Neuronal stem cell (in vitro differentiated cells): ENCODE measurements around the gene MS4A7.

Source experiments
- DNase-seq: peaks from one replicate; pipeline ENCODE4 v3.0.0-alpha.2; 2013; ENCODE audit warnings: low spot score
- H2AFZ ChIP-seq: one replicate; pipeline ENCODE4 v1.6.1; 2013; ENCODE audit warnings: mild to moderate bottlenecking, low read length, inconsistent platforms
- H2AK5ac ChIP-seq: 2 replicates; pipeline ENCODE4 v1.6.1; 2013; ENCODE audit warnings: low read depth, mild to moderate bottlenecking, inconsistent platforms, low read length, moderate library complexity, mixed read lengths
- H2BK120ac ChIP-seq: 2 replicates; pipeline ENCODE4 v1.6.1; 2013; ENCODE audit warnings: low read depth, mild to moderate bottlenecking, inconsistent platforms, low read length, moderate library complexity, mixed read lengths
- H2BK12ac ChIP-seq: one replicate; pipeline ENCODE4 v1.6.1; 2013; ENCODE audit warnings: low read length, inconsistent platforms
- H2BK15ac ChIP-seq: 2 replicates; pipeline ENCODE4 v1.6.1; 2013; ENCODE audit warnings: mild to moderate bottlenecking, low read length, inconsistent platforms, mixed read lengths
- H2BK5ac ChIP-seq: one replicate; pipeline ENCODE4 v1.6.1; 2013; ENCODE audit warnings: inconsistent platforms, mild to moderate bottlenecking, low read length, moderate library complexity
- H3K14ac ChIP-seq: one replicate; pipeline ENCODE4 v1.6.1; 2013; ENCODE audit warnings: low read length, inconsistent platforms
- H3K18ac ChIP-seq: 2 replicates; pipeline ENCODE4 v1.6.1; 2013; ENCODE audit warnings: low read length, inconsistent platforms
- H3K23ac ChIP-seq: 2 replicates; pipeline ENCODE4 v1.6.1; 2013; ENCODE audit warnings: low read depth, mild to moderate bottlenecking, mixed read lengths, low read length, inconsistent platforms; ENCODE audit not compliant: poor library complexity
- H3K27ac ChIP-seq: replicated peaks from 3 replicates; pipeline ENCODE4 v1.5.1; 2013; ENCODE audit warnings: low read length, inconsistent platforms
- H3K27me3 ChIP-seq, 3 experiments: 2 replicates each; pipeline ENCODE4 v1.6.1; 2013; ENCODE audit warnings: low read length in 3 of 3, mild to moderate bottlenecking in 2 of 3, inconsistent platforms in 1 of 3, low read depth in 1 of 3, mixed read lengths in 1 of 3, moderate library complexity in 1 of 3; ENCODE audit not compliant: control insufficient read depth in 3 of 3, insufficient read depth in 3 of 3
- H3K36me3 ChIP-seq, 2 donors: replicated peaks in 1 of 2; 2 replicates each; pipeline ENCODE4 v1.6.1; 2013; ENCODE audit warnings: low read length in 2 of 2; ENCODE audit not compliant: control insufficient read depth in 2 of 2, insufficient read depth in 2 of 2
- H3K4ac ChIP-seq: 2 replicates; pipeline ENCODE4 v1.6.1; 2013; ENCODE audit warnings: inconsistent platforms, mild to moderate bottlenecking, low read length, moderate library complexity
- H3K4me1 ChIP-seq, 2 donors: 1 replicate in 1 of 2; 2 replicates in 1 of 2; pipeline ENCODE4 v1.6.1; 2013; ENCODE audit warnings: low read length in 2 of 2, low read depth in 1 of 2; ENCODE audit not compliant: control insufficient read depth in 2 of 2, insufficient read depth in 1 of 2
- H3K4me2 ChIP-seq: one replicate; pipeline ENCODE4 v1.6.1; 2013; ENCODE audit warnings: mild to moderate bottlenecking, low read length, inconsistent platforms; ENCODE audit not compliant: insufficient read depth, poor library complexity, severe bottlenecking
- H3K4me3 ChIP-seq, 2 donors: 2 replicates each; pipeline ENCODE4 v1.5.1; 2013; ENCODE audit warnings: low read length in 2 of 2, mild to moderate bottlenecking in 2 of 2, inconsistent platforms in 1 of 2, moderate library complexity in 1 of 2
- H3K79me1 ChIP-seq: one replicate; pipeline ENCODE4 v1.6.1; 2013; ENCODE audit warnings: low read depth, mild to moderate bottlenecking, inconsistent platforms, low read length, moderate library complexity
- H3K9ac ChIP-seq: one replicate; pipeline ENCODE4 v1.6.1; 2013; ENCODE audit warnings: mild to moderate bottlenecking, low read depth, low read length, inconsistent platforms; ENCODE audit not compliant: poor library complexity
- H3K9me3 ChIP-seq, 2 donors: replicated peaks in 1 of 2; 2 replicates each; pipeline versions ENCODE3 to v1.6.1; 2013; ENCODE audit warnings: low read length in 2 of 2, mild to moderate bottlenecking in 2 of 2, inconsistent platforms in 1 of 2, low read depth in 1 of 2, mixed read lengths in 1 of 2, moderate library complexity in 1 of 2; ENCODE audit not compliant: control insufficient read depth in 2 of 2, insufficient read depth in 1 of 2
- H4K8ac ChIP-seq: one replicate; pipeline ENCODE4 v1.6.1; 2013; ENCODE audit warnings: low read depth, mild to moderate bottlenecking, inconsistent platforms, low read length, moderate library complexity
- H4K91ac ChIP-seq: one replicate; pipeline ENCODE4 v1.6.1; 2013; ENCODE audit warnings: low read length, low read depth, mild to moderate bottlenecking, inconsistent platforms; ENCODE audit not compliant: poor library complexity
- WGBS, 2 donors: extraction: QIAGEN DNeasy Blood & Tissue Kit; methylation state at CpG; one replicate each; pipeline ENCODE4 v1.1.7; 2013; ENCODE audit warnings: missing lambda C conversion rate in 2 of 2, mixed read lengths in 1 of 2; ENCODE audit not compliant: insufficient read length in 2 of 2, insufficient replicate concordance in 1 of 2; ENCODE audit errors: extremely low coverage in 2 of 2; 5-methylcytosine and 5-hydroxymethylcytosine counted together

The MS4A7 gene

GRCh38 chr11:60375316-60375715 is 3.0 kb upstream of the MS4A7 start:
- no peak overlapping the region for H2BK120ac ChIP-seq
- no peak overlapping the region for H2BK15ac ChIP-seq
- DNase-seq: no peak
- no peak overlapping the region for H3K27ac ChIP-seq
- no peak overlapping the region for H2BK12ac ChIP-seq
- no peak overlapping the region for H2AFZ ChIP-seq
- H3K9ac ChIP-seq: no peak overlapping the region
- H4K8ac ChIP-seq: no peak overlapping the region
- H3K4me2 ChIP-seq: no peak overlapping the region
- H3K23ac ChIP-seq: no peak overlapping the region
- H3K36me3 ChIP-seq: no peaks in the 10 kb centered on the region
- H3K4me1 ChIP-seq: no peaks in the 10 kb centered on the region
- H3K27me3 ChIP-seq: peaks cover 0 to 6% (median 0%) of the 10 kb centered on the region in 3 experiments
- no peak overlapping the region for H3K14ac ChIP-seq
- no CpG with 5 or more reads among the region's 3 CpGs for WGBS, 2 donors
- no peak overlapping the region for H4K91ac ChIP-seq
- no peak overlapping the region for H2AK5ac ChIP-seq
- H3K79me1 ChIP-seq: no peaks in the 10 kb centered on the region
- no peak overlapping the region for H3K4me3 ChIP-seq
- no peak overlapping the region for H2BK5ac ChIP-seq
- no peak overlapping the region for H3K18ac ChIP-seq
- no peak overlapping the region for H3K4ac ChIP-seq
- no peaks in the 10 kb centered on the region for H3K9me3 ChIP-seq

GRCh38 chr11:60376601-60377000 is 1.7 kb upstream of the MS4A7 start:
- no peak overlapping the region for H3K14ac ChIP-seq
- no peaks in the 10 kb centered on the region for H3K79me1 ChIP-seq
- peaks cover 0 to 6% (median 0%) of the 10 kb centered on the region in 3 experiments for H3K27me3 ChIP-seq
- no peaks in the 10 kb centered on the region for H3K4me1 ChIP-seq
- WGBS, 2 donors: no CpG with 5 or more reads among the region's 3 CpGs
- no peak overlapping the region for H4K8ac ChIP-seq
- H2BK15ac ChIP-seq: no peak overlapping the region
- H2BK5ac ChIP-seq: no peak overlapping the region
- no peaks in the 10 kb centered on the region for H3K9me3 ChIP-seq
- no peak overlapping the region for H2BK12ac ChIP-seq
- H2AK5ac ChIP-seq: no peak overlapping the region
- H3K36me3 ChIP-seq: no peaks in the 10 kb centered on the region
- no peak overlapping the region for H3K4me3 ChIP-seq
- no peak overlapping the region for H3K23ac ChIP-seq
- H3K4ac ChIP-seq: no peak overlapping the region
- no peak overlapping the region for H3K18ac ChIP-seq
- no peak overlapping the region for H3K9ac ChIP-seq
- H3K27ac ChIP-seq: no peak overlapping the region
- no peak overlapping the region for H3K4me2 ChIP-seq
- no peak overlapping the region for H4K91ac ChIP-seq
- DNase-seq: no peak
- no peak overlapping the region for H2AFZ ChIP-seq
- no peak overlapping the region for H2BK120ac ChIP-seq

- H3K36me3 ChIP-seq: no peaks in the 10 kb centered on the region
- no peak overlapping the region for H2BK15ac ChIP-seq
- no peak for DNase-seq
- H3K4me1 ChIP-seq: no peaks in the 10 kb centered on the region
- H3K79me1 ChIP-seq: no peaks in the 10 kb centered on the region
- H3K18ac ChIP-seq: no peak overlapping the region
- H3K9ac ChIP-seq: no peak overlapping the region
- no peak overlapping the region for H3K27ac ChIP-seq
- no CpG with 5 or more reads among the region's 2 CpGs for WGBS, 2 donors
- no peak overlapping the region for H2AFZ ChIP-seq
- H3K4me2 ChIP-seq: no peak overlapping the region
- no peak overlapping the region for H2BK5ac ChIP-seq
- H3K4me3 ChIP-seq: no peak overlapping the region
- H2AK5ac ChIP-seq: no peak overlapping the region
- H2BK120ac ChIP-seq: no peak overlapping the region
- H4K91ac ChIP-seq: no peak overlapping the region
- peaks cover 0 to 6% (median 0%) of the 10 kb centered on the region in 3 experiments for H3K27me3 ChIP-seq
- no peak overlapping the region for H3K4ac ChIP-seq
- no peak overlapping the region for H2BK12ac ChIP-seq
- H3K9me3 ChIP-seq: no peaks in the 10 kb centered on the region
- no peak overlapping the region for H4K8ac ChIP-seq
- no peak overlapping the region for H3K23ac ChIP-seq
- H3K14ac ChIP-seq: no peak overlapping the region
Observed at GRCh38 chr11:60377401-60378136, 763 bp upstream of the MS4A7 start.

- H3K9ac ChIP-seq: no peak overlapping the region
- no peak overlapping the region for H2BK15ac ChIP-seq
- H2AK5ac ChIP-seq: no peak overlapping the region
- no peak overlapping the region for H2BK5ac ChIP-seq
- no peak overlapping the region for H4K91ac ChIP-seq
- no peak overlapping the region for H3K4me3 ChIP-seq
- no peaks in the 10 kb centered on the region for H3K9me3 ChIP-seq
- DNase-seq: no peak
- H3K36me3 ChIP-seq: no peaks in the 10 kb centered on the region
- no peaks in the 10 kb centered on the region for H3K4me1 ChIP-seq
- no peak overlapping the region for H3K18ac ChIP-seq
- no peaks in the 10 kb centered on the region for H3K27me3 ChIP-seq
- H3K23ac ChIP-seq: no peak overlapping the region
- no peak overlapping the region for H2AFZ ChIP-seq
- no peak overlapping the region for H4K8ac ChIP-seq
- no peaks in the 10 kb centered on the region for H3K79me1 ChIP-seq
- H2BK120ac ChIP-seq: no peak overlapping the region
- H3K4me2 ChIP-seq: no peak overlapping the region
- no peak overlapping the region for H3K4ac ChIP-seq
- H2BK12ac ChIP-seq: no peak overlapping the region
- H3K27ac ChIP-seq: no peak overlapping the region
- no peak overlapping the region for H3K14ac ChIP-seq
- WGBS, 2 donors: no CpG with 5 or more reads among the region's 5 CpGs
Observed at GRCh38 chr11:60389279-60389910, 11.1 kb downstream of the MS4A7 start.
